HG03469 (cell line): ENCODE measurements around the gene MRPS21.
"Not testable (repeated sequence)": the region's sequence is repeated elsewhere in the genome, so short reads cannot be mapped to it uniquely, and the experiment has no call there.

Source experiments
- ATAC-seq: cut with Tn5 transposase; IDR thresholded peaks from one replicate; pipeline ENCODE4 v1.9.1; 2021; ENCODE audit warnings: mild to moderate bottlenecking, moderate library complexity, moderate number of reproducible peaks; ENCODE audit not compliant: unreplicated experiment

MRPS21 gene

DNA sequence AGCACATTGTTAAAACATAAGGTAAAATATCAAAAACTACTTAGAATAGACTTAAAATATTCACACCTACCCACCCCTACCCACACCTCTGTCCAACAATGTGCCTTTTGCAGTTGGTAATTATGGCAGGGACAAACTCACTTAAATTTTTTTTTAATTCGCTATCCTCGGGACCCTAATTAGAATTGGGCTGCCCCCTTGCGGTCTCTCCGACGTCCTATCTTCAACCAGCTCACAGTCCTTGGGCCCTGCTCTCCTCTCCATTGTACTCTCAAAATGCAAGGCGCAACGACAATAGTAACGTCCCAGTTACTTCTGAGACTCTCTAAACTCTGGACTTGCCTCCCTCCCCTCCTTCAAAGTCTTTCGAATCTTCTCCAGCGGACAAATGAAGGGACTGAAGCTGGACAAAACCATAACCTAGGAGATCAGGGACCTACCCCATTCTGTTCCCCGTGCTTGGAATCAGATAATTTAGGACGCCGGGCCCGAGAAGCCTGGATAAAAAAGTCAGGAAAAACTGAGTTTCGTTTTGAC lies 12.4 kb upstream of the MRPS21 start:
- no peak for ATAC-seq

DNA sequence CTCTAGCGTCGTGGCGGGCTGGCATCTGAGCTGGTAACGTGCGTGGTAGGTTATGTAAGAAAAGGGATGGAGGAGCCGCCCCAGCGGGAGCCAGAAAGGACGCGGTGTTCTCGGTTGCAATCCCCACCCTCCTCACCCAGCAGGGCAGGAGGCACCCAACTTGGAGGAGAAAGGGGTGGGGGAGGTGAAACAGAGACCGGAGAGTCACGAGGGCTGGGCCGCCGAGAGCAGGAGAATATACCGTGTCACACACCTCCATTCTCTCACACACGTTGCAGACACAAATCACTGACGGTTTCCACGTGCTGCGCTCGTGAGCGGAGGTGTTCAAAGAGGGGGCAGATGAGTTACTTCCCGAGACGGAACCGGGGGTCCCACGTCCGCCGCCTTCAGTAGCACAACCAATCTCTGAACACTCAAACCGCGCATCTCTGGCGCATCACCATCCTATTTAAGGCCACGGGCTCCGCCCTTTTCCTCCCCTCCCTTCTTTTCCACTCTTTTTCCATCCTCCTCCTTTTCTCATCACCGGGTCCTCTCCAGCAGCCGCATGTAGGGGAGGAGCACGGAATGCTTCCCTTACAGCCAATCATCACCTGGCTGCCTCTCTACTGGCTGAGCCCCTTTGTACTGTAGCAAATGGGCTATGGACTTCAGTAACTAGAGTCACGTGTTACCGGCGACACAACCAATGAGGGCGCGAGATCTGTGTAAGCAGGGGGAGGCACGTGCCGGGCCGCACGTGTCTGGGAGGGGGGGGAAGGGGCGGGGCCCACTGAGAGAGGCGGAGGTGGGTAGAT lies 11.7 kb upstream of the MRPS21 start, which contains the start of gene CIART:
CIART (plus strand) TSS at position 797 of the 800 bp plus-strand sequence. CDS start 714 bp downstream, outside the sequence.
- no peak for ATAC-seq

DNA sequence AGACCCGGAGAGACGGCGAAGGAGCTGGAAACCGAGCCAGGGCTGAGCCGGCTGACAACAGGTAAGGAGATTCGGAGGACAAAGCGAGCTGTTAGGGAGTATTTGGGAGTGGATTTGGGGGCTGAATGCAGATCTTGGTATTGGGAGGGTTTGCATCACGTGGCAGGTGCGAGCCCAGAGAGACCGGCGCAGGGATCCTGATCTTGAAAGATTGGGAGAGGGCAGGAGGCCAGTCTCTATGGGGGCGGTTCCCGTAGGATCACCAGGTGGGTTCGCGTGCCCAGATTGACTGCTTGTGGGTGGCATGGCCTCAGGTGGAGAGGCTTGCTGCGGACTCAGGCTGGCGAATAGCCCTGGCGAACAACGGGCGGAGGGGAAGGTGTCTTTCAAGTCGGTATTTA lies 11.1 kb upstream of the MRPS21 start:
- no peak for ATAC-seq

DNA sequence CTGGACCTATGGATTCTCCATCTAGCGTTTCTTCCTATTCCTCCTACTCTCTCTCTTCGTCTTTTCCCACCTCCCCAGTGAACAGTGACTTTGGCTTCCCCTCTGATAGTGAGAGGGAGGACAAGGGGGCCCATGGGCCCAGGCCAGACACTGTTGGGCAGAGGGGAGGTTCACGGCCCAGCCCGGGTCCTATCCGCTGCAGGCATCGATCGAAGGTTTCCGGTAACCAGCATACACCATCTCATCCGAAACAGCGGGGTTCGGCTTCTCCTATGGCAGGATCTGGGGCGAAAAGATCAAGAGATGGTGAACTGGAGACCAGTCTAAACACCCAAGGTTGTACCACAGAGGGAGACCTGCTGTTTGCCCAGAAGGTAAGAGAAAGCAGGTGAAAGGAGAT lies 10.4 kb upstream of the MRPS21 start:
- no peak for ATAC-seq

DNA sequence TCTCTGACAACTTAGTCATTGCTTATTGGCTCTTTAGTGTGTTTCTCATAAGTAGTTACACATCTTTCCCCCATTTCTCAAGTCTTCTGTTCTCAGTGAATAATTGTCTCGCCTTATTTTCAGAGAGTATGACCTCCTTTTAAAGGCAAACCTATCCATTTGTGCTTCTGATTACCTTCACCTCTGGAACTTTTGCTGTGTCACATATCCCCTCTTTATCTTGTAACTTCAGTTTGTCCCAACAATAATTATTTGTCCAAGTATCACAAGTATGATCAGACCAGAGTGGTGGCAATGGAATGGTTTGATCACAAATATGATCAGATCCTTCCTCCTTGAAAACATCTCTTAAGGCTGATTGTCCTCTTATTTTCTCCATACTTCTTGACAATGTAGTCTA lies 5.3 kb upstream of the MRPS21 start:
- no peak for ATAC-seq

DNA sequence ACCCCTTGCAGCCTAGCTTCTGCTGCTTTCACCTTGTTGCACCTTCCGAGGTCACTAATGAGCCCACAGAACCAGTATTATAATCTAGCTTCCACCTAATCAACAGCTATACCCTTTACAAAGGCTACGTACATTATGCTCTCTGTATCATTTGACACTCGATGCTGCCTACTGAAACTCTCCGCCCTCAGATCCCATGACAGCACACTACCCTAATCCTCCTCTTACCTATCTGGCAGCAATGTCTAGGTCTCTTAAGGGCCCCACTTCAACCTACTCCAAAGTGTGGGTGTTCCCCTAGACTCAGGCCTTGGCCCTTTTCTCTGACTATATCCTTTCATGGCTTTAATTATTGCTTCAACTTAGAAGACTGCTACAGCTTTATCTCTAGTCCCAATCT lies 4.8 kb upstream of the MRPS21 start:
- no peak for ATAC-seq

DNA sequence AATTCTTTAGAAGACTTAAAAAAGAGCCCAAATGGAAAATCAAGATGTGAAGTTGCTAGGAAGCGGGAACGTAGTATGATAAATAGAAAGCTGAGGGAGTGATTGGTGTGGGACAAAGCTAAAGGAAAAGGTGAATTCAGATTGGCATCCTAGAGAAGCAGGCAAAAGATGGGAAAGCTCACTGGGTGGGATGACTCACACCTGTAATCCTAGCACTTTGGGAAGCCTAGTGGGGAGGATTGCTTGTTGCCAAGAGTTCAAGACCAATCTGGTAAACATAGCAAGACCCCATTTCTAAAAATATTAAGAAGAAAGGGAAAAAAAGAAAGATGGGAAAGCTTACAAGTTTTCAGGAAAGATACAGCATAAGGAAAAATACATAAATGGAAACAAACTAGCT lies 1.8 kb downstream of the MRPS21 start:
- ATAC-seq = no peak

DNA sequence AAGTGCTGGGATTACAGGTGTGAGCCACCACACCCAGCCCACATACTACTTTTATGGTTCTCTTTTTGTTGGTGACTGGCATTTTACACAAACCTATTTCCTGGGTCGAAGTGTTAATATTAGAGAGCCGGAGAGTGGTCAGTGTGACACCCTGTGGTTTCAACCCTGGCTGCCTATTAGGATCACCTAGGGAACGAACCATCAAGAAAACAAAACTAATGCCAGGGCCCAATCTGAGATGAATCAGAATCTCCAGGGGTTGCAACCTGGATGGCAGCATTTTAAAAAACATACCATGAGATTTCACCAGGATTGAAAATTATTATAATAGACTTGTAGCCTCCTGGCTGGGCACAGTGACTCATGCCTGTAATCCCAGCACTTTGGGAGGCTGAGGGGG lies 6.1 kb downstream of the MRPS21 start:
- ATAC-seq = no peak

DNA sequence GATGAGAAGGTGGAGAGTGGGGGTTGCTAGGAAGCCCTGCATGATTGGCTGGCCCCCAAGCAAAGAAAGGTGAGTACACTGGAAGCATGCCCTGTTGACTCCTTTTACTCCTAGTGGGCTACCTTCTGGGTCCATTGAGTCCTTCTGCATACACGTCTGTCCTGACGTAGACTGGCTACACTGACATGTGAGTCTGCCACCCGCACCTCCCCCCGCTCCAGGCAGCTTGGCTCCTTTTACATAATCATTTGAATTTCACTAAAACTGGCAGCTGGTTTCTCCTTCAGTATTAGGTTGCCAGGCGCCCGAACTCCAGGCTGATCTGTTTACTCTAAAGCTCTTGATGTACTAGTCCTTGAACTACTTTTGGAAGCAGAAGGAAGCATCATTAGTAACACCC lies 8.7 kb downstream of the MRPS21 start:
- no peak for ATAC-seq

DNA sequence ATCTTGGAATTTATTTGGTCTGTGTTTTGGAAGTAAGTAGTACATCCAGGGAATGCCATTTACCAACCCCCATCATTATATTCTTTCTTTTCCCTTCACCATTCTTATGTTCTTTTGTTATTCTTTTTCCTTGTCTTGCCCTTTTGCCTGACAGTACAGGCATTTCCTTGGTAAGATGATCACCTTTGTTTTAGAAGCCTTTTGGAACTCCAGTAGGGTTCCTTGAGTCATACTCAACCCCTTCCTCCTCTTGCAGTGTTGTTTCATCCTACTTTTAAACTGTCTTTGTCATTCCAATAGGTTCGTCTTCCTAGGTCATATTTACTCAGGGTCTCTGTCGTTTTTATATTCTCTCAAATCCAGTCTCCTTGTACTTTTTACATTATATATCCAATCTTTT lies 9.2 kb downstream of the MRPS21 start:
- no peak for ATAC-seq

DNA sequence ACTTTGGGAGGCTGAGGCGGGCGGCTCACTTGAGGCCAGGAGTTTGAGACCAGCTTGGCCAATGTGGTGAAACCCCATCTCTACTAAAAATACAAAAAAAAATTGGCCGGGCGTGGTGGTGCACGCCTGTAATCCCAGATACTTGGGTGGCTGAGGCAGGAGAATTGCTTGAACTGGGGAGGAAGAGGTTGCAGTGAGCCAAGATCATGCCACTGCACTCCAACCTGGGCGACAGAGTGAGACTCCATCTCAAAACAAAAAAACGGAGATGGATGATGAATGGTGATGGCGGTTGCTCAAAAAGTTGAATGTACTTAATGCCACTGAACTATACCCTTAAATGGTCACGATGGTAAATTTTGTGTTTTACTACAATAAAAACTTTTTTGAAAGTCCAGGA lies 14.9 kb downstream of the MRPS21 start:
- ATAC-seq = not testable (repeated sequence)

DNA sequence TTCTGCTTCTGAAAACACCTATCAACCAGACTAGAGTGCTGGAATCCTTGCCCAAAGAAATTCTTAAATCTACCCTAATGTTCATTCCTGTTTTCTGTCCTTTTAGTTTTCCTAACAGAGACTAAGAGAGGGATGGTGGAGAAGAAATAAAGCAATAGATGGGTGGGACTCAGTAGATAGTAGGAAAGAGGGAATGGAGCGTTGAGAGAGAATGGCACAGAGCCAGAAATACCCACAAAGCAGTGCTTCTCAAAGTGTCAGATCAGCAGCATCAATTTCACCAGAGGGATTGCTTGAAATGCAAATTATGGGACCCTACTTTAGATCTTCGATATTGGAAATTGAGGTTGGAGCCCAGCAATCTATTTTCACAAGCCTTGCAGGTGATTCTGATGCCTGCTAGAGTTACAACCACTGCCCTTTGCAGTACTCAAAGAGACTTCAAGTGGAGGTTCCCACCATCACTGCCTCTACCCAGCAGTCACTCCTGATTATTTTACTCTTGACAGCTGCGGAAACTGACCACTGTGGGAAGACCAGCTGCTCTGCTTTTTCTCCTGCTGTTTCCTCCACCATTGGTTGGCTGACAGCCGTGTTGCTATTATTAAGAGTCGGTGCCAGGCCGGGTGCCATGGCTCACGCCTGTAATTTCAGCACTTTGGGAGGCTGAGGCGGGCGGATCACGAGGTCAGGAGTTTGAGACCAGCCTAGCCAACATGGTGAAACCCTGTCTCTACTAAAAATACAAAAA lies 16.3 kb downstream of the MRPS21 start:
- no peak for ATAC-seq

DNA sequence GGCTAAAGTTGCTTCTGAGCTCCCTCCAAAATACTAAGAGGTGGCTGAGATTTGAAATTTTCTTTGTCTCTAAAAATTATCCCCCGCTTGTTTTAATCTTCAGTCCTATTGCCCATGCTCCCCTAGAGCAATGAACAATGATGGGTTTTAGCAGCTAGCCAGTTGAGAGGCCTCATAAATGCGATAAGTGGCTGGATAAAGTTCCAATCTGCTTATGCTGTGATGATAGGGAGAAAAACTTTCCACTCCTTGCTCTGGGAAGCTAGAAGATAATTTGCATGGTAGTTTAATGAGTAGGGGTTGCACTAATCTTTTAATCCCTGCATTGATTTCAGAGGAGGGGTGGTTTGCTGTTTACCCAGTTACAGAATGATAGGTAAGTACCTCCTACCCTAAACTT lies 18.1 kb downstream of the MRPS21 start:
- no peak for ATAC-seq

DNA sequence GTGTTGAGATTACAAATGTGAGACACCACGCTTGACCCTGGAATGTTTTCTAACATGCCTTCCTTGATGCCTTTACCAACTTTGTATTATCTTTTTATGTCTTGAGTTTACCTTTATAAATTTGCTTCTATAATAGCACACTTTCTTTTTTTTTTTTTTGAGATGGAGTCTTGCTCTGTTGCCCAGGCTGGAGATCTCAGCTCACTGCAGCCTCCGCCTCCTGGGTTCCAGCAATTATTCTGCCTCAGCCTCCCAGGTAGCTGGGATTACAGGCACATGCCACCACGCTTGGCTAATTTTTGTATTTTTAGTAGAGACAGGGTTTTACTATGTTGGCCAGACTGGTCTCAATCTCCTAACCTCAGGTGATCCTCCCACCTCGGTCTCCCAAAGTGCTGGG lies 21.0 kb downstream of the MRPS21 start:
- ATAC-seq = not testable (repeated sequence)

DNA sequence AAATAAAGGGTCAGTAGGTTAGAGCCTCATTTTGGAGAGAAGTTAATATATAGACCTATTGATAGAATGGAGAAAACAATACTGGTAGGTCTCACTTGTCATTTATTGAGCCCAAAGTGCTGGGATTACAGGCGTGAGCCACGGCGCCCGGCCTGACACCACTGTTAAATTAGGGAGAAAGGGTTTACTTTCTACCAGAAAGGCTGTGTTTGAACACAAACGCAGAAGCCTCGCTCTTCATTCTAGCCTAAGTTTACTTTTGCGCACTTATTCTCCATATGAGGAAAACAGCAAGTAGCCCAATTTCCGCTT lies 27.0 kb downstream of the MRPS21 start:
- no peak for ATAC-seq

DNA sequence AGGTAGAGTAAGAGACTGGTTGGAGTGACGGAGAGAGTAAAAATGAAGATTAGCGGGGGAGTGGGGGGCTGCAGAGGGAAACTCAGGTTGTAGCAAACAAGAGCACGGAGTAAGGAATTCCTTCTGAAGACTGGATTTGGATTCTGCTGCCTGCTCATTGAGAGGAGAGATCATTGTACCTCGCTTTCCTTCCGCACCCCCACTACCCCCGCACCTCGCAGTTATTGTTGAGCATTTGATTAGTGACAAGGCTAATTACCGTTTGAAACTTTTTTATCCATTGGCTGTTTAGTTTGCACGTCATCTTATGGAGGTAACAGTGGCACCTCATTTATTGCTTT lies 28.1 kb downstream of the MRPS21 start:
- no peak for ATAC-seq

DNA sequence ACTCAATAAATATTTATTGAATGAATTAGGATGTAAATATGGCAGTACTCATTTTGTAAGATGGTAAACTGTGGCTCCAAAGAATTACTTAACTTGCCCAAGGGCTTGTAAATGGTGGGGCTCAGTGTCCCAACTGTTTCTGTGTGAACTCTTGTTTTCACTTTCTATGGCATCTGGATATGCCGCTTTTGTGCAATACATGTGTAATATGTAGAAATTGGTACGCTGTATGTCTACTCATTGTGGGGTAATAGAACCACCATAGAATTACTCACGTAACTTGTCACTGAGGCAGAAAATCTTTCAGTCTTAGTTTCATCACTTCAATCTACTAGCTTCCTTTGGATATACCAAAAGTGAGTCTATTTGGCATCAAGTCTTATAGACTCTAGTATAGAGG lies 28.6 kb downstream of the MRPS21 start:
- no peak for ATAC-seq

DNA sequence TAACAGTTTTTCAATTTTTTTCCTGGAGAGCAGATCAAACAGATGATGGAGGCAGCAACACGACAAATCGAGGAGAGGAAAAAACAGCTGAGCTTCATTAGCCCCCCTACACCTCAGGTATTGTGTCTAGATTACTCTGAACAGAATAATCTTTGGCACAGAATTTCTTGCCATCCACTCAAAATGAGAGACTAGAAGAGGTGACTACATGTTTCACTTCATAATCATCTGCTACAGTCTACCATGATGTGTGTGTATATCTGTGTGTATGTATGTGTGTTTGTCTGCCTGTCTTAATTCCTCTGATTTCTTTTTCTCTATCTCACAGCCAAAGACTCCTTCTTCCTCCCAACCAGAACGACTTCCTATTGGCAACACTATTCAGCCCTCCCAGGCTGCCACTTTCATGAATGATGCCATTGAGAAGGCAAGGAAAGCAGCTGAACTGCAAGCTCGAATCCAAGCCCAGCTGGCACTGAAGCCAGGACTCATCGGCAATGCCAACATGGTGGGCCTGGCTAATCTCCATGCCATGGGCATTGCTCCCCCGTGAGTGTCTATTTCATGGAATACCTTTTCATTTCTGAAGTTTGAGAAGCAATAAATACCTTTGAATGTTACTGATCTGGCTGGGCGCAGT lies 39.1 kb downstream of the MRPS21 start:
- ATAC-seq = no peak

DNA sequence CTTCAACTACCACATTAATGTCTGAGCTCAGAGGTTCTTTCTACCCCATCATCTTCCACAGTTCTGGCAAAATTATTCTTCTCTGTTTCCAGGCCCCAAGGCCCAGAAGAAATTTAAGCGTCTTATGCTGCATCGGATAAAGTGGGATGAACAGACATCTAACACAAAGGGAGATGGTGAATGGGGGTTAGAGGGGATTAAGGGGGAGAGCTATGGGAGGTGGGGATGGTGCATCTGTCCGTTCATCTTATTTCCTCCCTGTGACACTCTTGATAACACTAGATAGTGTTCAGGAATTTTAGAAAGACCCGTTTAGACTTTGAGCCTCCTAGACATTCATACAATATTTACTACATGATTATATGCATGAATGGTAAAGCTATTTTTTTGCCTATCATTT lies 52.7 kb downstream of the MRPS21 start:
- no peak for ATAC-seq

DNA sequence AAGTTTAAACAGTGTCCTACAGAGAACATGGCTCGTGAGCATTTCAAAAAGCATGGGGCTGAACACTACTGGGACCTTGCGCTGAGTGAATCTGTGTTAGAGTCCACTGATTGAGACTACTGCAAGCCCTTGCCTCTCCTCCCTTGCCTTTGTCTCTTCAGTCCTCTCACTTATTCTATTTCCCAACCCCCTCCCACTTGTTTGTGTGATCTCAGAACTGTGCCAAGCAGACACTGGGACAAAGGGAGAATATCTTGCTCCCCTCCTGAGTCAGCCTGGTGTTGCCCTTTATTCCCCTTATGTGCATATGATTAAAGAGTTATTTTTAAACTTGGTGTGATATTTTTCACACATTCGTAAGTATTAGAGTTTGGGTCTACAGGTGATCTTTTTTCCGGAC lies 59.2 kb downstream of the MRPS21 start:
- ATAC-seq = no peak
